GM10248 (cell line): Measurements from ENCODE around the gene SF3A2.

Experiments
- CTCF ChIA-PET: fragments of 300-600 bp; sonication (Branson Sonifier 250); formaldehyde crosslinking; extraction: SDS; loops from one replicate; lab custom pipeline; 2021; ENCODE audit warnings: antibody characterized with exemption; lab: Yijun Ruan, JAX
- POLR2A ChIA-PET: fragments of 350-650 bp; sonication (Branson Sonifier 250); formaldehyde crosslinking; extraction: SDS; loops from one replicate; lab custom pipeline; 2020; ENCODE audit warnings: antibody characterized with exemption; lab: Yijun Ruan, JAX
- DNase-seq: peaks from one replicate; pipeline ENCODE4 v3.0.0; 2012; ENCODE audit errors: extremely low spot score
- CTCF ChIP-seq: IDR thresholded peaks from 2 replicates; pipeline ENCODE4 v1.5.1; 2012; ENCODE audit warnings: mild to moderate bottlenecking, low read depth; ENCODE audit errors: extremely low read depth, missing control alignments, control extremely low read depth

The SF3A2 gene

DNA sequence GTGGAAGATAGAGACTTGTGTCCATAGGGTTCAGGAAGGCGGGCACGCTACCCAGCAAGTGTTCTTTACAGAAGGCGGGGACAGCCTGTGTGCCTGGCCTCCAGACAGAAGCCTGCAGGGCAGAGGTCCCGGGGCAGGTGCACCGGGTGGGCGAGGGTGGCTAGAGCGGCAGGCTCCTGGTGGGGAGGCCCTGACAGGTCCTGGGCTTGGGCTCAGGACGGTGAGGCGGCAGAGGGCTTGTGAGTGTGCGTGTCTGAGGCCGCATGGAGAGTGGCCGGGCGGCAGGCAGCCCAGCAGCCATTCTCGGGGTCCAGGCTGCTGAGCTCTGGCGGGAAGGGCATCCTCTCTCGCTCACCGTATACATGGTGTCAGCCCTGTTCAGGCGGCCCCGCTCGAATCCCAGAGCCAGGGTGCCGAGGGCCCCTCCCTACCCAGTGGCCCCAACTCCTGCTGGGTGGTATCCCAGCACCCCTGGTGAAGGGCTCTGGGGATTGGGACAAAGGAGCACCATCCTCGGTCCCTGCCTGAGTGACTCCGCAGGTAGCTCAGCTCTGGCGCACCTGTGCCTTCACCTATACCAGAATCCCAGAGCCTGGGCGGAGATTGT, 9.5 kb downstream of the SF3A2 start:
- no peak for TF ChIP-seq CTCF
- POLR2A ChIA-PET: no interaction called here
- no peak for DNase-seq
- CTCF ChIA-PET: no interaction called here

DNA sequence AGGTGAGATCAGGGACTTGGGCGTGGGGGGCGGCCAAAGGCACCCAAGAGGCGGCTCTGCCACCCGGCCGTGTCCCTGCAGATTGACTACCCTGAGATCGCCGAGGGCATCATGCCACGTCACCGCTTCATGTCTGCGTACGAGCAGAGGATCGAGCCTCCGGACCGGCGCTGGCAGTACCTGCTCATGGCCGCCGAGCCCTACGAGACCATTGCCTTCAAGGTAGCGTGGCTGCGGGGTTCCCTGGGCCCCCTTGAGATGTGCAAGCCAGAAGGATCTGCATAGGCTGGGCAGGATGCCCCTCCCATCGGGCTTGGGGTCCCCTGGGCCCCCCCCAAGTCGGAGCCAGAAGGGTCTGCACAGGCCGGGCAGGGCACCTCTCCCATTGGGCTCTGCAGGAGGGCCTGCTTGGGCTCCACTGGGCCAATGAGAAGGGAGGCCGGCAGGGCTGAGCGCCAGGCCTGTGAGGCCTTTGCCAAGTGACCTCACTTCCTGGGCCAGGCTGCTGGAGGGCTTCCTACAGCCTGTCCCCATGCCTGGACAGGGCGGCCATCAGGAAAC, 10.3 kb downstream of the SF3A2 start:
- ChIA-PET POLR2A (no interaction called here), CTCF (no interaction called here)
- TF ChIP-seq CTCF: no peak
- DNase-seq: no peak

DNA sequence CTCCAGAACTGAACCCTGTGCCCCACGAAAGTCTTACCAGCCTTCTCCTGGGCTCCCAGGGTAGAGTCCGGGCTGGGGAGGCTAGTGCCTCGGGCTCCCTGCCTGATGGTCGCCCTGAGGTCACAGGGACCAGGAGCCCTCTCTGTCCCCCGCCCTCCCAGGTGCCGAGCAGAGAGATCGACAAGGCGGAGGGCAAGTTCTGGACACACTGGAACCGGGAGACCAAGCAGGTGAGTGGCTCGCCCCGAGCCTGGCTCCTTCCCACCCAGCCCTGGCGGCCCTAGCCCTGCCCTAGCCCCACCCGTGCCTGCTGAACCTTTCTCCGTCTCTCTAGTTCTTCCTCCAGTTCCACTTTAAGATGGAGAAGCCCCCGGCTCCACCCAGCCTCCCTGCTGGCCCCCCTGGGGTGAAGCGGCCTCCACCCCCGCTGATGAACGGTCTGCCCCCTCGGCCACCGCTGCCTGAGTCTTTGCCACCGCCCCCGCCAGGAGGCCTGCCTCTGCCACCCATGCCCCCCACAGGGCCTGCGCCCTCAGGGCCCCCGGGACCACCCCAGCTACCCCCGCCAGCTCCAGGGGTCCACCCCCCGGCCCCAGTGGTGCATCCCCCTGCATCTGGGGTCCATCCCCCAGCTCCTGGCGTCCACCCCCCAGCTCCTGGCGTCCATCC, 10.9 kb downstream of the SF3A2 start:
- TF ChIP-seq CTCF: no peak
- no peak for DNase-seq
- ChIA-PET CTCF (no interaction called here), POLR2A (no interaction called here)

GRCh38 chr19:2248136-2249009, 11.7 kb downstream of the SF3A2 start:
- TF ChIP-seq CTCF: no peak
- POLR2A ChIA-PET: no interaction called here
- CTCF ChIA-PET: interaction anchor here (1.8 kb wide), 1 partner anchor 9 kb away, joined by 5 read pairs; no protein-coding TSS in a partner anchor
- DNase-seq: no peak

GRCh38 chr19:2249010-2249866, 12.6 kb downstream of the SF3A2 start, which contains the start of gene AMH:
Gene AMH (plus strand): TSS chr19:2249323. CDS start chr19:2249333, 10 bp downstream.
- no peak for DNase-seq
- no peak for TF ChIP-seq CTCF
- POLR2A ChIA-PET: no interaction called here
- CTCF ChIA-PET: interaction anchor here (1.1 to 1.8 kb wide), 2 partner anchors 10 to 13 kb away, joined by 3 to 5 read pairs; no protein-coding TSS in a partner anchor
